Measurements from ENCODE around the gene SEC61B.

Gene SEC61B

DNA sequence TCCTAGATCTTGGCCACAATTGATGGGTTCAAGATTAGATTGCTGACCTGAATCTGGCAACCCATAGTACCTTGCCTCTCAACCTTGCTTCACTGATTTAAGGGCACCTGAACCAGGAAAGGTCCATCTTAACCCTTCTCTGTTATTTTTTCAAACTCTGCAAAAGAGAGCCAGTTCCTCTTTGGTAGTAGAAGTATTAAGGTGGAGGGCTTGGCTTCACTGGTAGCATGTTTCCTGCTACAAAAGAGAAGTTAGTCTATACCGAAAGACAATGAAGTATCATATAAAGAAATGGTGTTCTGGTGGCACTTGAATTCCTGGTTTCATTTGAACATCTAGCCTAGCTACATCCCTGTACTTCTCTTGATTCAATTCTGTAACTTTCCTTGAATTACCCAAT, 8.9 kb upstream of the SEC61B start:
- no peak for DNase-seq
- Mint-ChIP-seq H3K9me3 (peaks cover 26% of the 10 kb centered on the region), H3K4me3 (no peak overlapping the region)

DNA sequence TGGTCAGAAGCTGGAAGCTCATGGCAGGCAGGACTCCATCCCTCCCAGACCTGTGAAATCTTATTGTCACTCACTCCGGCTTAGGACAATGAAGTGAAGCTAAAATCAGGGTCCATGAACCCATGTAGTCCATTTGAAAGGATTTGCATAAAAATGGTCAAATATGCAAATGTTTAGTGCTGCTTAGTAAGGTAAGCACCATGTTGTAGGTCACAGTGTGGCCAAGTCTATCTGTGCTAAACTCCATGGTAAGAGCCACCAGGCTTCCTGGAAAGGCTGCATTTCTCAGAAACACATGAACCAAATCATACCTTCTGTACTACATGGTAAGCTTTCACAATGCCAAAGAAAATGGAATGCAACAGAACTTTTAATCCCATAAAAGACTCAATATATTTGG, 6.0 kb upstream of the SEC61B start:
- peaks cover 62% of the 10 kb centered on the region for H3K36me3 Mint-ChIP-seq (ENCODE audit: low read depth)
- peaks cover 6% of the 10 kb centered on the region for H3K9me3 Mint-ChIP-seq
- H3K4me1 Mint-ChIP-seq, result peaks cover 19% of the 10 kb centered on the region
- no peak overlapping the region for H3K27ac Mint-ChIP-seq
- H3K27me3 Mint-ChIP-seq (ENCODE audit: low read depth, poor library complexity), result no peaks in the 10 kb centered on the region
- H3K4me3 Mint-ChIP-seq, result no peak overlapping the region
- TF ChIP-seq, protein P1, sequence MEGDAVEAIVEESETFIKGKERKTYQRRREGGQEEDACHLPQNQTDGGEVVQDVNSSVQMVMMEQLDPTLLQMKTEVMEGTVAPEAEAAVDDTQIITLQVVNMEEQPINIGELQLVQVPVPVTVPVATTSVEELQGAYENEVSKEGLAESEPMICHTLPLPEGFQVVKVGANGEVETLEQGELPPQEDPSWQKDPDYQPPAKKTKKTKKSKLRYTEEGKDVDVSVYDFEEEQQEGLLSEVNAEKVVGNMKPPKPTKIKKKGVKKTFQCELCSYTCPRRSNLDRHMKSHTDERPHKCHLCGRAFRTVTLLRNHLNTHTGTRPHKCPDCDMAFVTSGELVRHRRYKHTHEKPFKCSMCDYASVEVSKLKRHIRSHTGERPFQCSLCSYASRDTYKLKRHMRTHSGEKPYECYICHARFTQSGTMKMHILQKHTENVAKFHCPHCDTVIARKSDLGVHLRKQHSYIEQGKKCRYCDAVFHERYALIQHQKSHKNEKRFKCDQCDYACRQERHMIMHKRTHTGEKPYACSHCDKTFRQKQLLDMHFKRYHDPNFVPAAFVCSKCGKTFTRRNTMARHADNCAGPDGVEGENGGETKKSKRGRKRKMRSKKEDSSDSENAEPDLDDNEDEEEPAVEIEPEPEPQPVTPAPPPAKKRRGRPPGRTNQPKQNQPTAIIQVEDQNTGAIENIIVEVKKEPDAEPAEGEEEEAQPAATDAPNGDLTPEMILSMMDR (IDR thresholded peaks at IDR 0.05), result no peak
- DNase-seq, result no peak

More for the DNA sequence above, 8.9 kb upstream of the SEC61B start:
- peaks cover 75% of the 10 kb centered on the region for H3K36me3 Mint-ChIP-seq (ENCODE audit: low read depth)
- H3K27me3 Mint-ChIP-seq (ENCODE audit: low read depth, poor library complexity), result no peaks in the 10 kb centered on the region
- no peak overlapping the region for H3K27ac Mint-ChIP-seq
- TF ChIP-seq, protein P1 (IDR thresholded peaks at IDR 0.05), result no peak
- H3K4me1 Mint-ChIP-seq, result no peaks in the 10 kb centered on the region

DNA sequence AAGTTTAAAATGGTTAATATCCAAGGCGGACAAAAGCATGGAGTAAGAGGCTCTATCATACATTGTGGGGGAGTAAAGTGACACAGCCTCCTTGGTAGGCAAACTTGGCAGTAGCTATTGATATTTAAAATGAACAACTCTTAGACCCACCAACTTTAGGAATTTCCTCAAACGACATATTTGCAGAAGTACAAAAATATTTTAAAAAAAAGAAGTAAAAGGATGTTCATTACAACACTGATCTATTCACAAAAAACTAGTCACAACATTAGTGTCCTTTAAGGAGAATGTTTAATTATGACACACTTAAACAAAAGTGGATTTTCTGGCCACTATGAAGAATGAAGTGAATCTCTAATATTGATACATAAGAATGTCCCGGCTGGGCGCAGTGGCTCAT, 2.1 kb upstream of the SEC61B start:
- TF ChIP-seq, protein P1 (IDR thresholded peaks at IDR 0.05), result no peak

DNA sequence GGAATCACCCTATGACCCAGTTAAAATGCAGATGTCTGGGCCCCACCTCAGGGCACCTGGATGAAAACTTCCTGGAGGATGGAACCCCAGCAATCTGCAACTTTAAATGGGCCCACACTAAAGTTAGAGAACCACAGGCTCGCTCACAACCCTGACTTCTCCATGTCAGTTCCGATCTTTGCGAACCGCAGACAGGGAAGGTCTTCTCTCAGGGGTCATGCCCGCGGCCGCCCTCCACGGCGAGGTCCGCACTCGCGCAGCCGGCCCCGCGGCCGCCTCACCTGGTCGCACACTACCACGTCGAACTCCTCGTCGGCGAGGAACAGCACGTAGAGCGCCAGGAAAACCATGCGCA, 839 bp upstream of the SEC61B start:
- Mint-ChIP-seq H3K36me3 (ENCODE audit: low read depth) (peaks cover 42% of the 10 kb centered on the region), H3K9me3 (no peaks in the 10 kb centered on the region), H3K27ac (peak overlapping the region; percentile 53), H3K27me3 (ENCODE audit: low read depth, poor library complexity) (no peaks in the 10 kb centered on the region), H3K4me1 (peaks cover 44% of the 10 kb centered on the region), H3K4me3 (peak overlapping the region; percentile 99)
- TF ChIP-seq, protein P1 (IDR thresholded peaks at IDR 0.05), result no peak
- no peak for DNase-seq

More for the DNA sequence above, 2.1 kb upstream of the SEC61B start:
- Mint-ChIP-seq H3K27ac (no peak overlapping the region), H3K4me1 (peaks cover 44% of the 10 kb centered on the region), H3K27me3 (ENCODE audit: low read depth, poor library complexity) (no peaks in the 10 kb centered on the region), H3K9me3 (no peaks in the 10 kb centered on the region), H3K4me3 (peak overlapping the region; percentile 99), H3K36me3 (ENCODE audit: low read depth) (peaks cover 50% of the 10 kb centered on the region)
- DNase-seq, result no peak

DNA sequence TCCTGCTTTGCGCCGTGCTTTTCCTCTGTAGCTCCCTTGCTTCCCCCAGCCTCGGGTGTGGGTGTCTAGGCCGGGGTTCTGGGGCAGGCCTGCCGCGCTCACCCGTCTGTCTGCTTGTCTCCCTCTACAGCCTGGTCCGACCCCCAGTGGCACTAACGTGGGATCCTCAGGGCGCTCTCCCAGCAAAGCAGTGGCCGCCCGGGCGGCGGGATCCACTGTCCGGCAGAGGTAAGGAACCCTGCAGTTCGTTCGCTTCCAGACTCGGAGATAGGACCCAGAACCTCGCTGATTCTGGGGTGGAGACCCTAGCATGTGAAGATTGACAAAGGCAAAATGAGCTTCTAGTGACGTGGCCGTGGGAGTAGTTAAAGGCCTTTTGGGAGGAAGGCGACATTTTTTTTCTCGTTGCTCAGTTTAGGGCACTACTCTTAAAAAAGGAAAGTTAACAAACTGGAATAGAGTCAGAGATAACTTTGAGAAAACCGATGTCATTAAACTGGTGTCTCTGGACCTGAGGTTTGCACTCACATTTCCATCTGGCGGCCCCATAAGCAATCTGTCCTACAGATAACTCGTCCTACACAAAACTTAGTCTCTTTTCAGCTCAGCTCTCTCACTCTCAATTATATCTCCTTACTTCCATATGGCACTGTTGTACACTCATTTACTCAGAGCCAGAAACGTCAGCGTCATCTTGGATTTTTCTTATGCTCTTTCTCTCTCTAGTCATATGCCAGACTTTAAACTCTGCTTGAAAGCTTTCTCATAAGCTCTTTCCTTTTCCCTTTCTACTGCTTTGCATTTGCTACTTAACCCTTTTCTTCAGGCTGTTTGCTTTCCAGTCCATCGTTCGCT, 561 bp downstream of the SEC61B start:
- Mint-ChIP-seq H3K9me3 (no peaks in the 10 kb centered on the region), H3K4me1 (peaks cover 44% of the 10 kb centered on the region), H3K27ac (peak overlapping the region; percentile 100), H3K27me3 (ENCODE audit: low read depth, poor library complexity) (no peaks in the 10 kb centered on the region), H3K4me3 (peak overlapping the region; percentile 99), H3K36me3 (ENCODE audit: low read depth) (peaks cover 29% of the 10 kb centered on the region)
- DNase-seq, result no peak
- TF ChIP-seq, protein P1 (IDR thresholded peaks at IDR 0.05), result no peak

DNA sequence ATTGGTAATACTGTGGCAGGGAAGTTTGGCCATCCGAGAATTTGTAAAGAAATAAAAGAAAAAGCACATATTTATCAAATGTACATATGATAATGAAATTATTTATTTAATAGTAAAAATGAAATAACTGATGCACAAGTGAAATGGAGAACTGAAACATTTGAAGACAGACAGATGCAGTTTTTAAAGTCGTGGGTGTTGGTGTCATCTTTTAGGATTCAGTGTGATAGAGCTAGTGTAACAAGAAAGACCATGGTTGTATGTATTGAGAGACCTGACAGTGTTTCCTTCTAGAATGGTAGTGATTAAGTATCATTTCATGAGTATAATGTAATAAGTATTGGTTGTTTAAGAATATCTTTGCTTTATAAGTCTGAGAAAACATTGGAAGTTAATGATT, 2.4 kb downstream of the SEC61B start:
- no peak for DNase-seq
- Mint-ChIP-seq H3K36me3 (ENCODE audit: low read depth) (peaks cover 29% of the 10 kb centered on the region), H3K9me3 (no peaks in the 10 kb centered on the region), H3K27ac (peak overlapping the region; percentile 68), H3K4me1 (peaks cover 41% of the 10 kb centered on the region), H3K4me3 (peak overlapping the region; percentile 99), H3K27me3 (ENCODE audit: low read depth, poor library complexity) (no peaks in the 10 kb centered on the region)
- TF ChIP-seq, protein P1 (IDR thresholded peaks at IDR 0.05), result no peak
